ENCODE data around the gene TRAPPC2L.
A peak's percentile ranks its signal among the peaks of the same experiment; 100 is the strongest.
"Not testable (repeated sequence)": the region's sequence is repeated elsewhere in the genome, so short reads cannot be mapped to it uniquely, and the experiment has no call there.

The TRAPPC2L gene

DNA sequence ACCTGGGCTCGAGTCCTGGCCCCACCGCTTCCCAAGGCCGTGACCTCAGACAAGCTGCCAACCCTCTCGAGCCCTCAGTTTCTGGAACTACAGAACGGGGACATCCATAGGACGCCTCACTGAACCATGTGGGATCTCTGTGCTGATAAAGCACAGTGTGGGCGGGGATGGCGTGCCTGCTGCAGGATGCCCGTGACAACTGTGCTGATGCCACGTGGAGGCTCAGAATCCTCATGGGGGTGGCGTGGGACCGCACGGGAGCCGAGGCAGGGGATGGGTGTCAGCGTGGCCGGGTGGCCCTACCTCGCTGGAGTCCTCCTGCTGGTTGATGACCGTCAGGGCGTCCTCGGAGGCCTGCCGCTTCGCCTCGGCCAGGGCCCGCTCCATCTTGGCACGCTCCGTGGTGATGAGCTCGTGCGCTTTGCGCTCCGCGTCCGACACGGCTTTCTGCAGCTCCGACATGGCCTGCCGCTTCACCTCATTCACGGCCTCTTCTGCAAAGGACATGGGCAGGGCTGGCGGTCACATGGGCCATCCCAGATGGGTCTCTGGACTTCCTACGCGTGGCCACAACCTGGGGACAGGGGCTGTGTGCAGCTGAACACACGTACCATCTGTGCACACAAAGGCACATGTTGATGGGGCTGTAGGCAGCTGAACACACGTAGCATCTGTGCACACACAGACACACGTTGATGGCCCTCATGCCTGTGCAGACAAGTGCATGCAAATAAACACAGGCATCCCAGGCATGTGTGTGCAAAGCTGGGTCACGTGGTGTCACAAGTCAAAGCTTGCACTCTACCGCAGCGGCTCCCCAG is 22.2 kb downstream of the TRAPPC2L start:
- no peak for DNase-seq

- DNase-seq: no peak
These were observed 22.8 kb downstream of the TRAPPC2L start for GRCh38 chr16:88879788-88880055.

GRCh38 chr16:88880226-88881006 is 23.5 kb downstream of the TRAPPC2L start:
- no peak for DNase-seq

- no peak for DNase-seq
These were observed 24.2 kb downstream of the TRAPPC2L start for GRCh38 chr16:88881007-88881615.

GRCh38 chr16:88881675-88882357 is 24.9 kb downstream of the TRAPPC2L start:
- no peak for DNase-seq

- peak; percentile 6 for DNase-seq
These were observed 25.6 kb downstream of the TRAPPC2L start for GRCh38 chr16:88882358-88883030.

DNA sequence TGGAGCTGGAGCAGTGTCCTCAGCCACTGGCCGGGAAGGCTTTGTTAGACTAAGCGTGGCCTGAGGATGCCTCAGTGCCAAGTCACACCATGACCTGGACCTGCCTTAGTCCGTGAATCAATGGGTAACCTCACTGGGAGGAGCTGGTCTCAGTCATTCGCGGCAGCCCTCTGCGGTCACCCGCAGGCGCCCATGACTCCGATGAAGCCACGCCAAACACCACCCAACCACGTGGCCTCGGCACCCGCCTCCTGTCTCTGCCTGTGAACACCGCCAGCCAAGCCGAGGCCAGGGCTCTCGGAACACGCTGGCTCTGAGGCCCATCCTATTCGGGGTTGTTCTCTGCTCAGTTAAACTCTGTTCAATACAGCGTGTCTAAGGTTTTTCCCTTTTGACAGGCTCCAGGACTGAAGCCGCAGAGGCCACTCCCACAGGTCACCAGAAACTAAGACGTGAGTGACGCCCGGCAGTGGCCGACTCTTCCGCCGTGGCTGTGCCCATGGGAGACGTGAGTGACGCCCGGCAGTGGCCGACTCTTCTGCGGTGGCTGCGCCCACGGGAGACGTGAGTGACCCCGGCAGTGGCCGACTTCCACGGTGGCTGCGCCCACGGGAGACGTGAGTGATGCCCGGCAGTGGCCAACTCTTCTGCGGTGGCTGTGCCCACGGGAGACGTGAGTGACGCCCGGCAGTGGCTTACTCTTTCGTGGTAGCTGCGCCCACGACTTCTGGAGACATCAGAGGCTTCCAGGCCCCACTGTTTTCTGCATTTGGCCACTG is 26.4 kb downstream of the TRAPPC2L start:
- no peak for DNase-seq

DNA sequence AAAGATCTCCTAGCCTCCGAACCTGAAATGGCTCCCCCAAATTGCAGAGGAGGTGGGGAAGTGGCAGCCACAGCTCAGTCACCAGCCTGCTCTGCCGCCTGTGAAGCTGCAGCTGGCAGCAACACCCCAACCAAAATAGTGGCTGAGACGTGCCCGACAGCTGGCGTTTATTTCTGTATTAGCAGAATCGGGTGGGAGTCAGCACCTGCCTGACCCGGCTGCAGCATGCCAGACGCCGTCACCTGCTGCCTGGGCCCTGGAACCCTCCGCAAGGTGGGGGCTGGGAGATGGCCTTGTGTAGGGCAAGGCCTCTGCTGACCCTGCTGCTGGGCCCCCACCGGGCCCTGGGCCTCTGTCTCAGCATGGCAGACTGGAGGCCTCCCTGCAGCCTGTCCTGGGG is 27.0 kb downstream of the TRAPPC2L start:
- no peak for DNase-seq

GRCh38 chr16:88884569-88885271 is 27.8 kb downstream of the TRAPPC2L start:
- DNase-seq: no peak

- DNase-seq: no peak
These were observed 28.9 kb downstream of the TRAPPC2L start for GRCh38 chr16:88885693-88886280.

- DNase-seq: no peak
These were observed 29.5 kb downstream of the TRAPPC2L start for GRCh38 chr16:88886420-88886844.

GRCh38 chr16:88886845-88887521 is 30.1 kb downstream of the TRAPPC2L start:
- DNase-seq: no peak

DNA sequence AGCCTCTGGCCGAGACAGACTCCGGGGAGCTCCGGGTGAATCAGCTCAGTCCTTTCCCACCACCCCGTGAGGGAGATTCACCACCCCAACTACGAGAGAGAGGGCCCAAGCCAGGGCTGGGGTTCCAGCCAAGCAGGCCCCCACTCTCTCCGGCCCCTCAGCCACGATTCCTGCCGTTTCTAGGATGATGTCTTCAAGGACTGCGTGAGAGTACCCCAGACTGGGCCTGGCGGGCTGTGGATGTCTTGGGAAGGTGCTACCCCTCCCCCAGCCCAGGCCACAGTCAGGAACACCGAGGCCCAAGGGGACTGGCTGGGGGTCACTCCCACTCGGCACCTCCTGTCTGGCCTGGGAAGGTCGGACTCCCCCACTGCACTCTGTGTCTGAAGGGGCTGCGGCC is 31.1 kb downstream of the TRAPPC2L start:
- no peak for DNase-seq

DNA sequence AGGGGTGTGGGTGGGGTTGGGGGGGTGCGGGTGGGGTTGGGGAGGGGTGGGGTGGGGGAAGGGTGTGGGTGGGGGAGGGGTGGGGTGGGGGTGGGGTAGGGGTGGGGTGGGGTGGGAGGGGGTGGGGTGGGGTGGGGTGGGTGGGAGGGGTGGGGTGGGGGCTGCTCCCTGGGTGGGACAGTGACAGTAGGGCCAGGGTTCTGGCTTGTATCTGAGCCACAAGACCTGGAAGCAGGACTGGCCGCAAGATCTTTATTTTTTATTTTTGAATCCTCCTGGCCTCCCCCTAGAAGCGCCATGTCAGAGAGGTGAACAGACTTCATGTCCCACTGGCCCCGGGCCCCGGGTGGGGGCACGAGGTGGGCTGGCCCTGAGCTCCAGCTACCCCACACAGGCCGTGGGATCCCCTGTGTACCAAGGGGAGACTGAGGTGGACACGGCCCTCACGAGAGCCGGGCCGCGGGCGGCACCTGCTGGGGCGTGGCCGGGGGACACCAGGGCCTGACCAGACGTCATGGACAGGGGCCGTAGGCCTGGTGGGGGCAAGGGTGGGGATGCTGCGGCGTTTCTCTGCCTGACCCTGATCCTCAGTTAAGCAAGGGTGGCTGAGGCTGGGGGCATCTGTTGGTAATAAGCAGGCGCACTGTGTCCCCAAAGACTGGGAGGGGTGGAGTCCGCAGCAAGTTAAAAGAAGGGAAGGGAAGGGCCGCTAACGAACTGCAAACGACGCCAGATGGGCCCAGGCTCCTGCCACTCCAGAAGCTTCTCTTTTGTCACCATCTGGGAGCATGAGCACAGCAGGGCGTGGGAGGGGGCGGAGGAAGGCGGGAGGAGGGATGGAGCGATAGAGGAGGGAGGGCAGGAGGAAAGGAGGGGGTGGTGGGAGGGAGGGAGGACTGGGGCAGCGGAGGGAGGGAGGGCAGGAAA is 31.8 kb downstream of the TRAPPC2L start:
- no peak for DNase-seq

GRCh38 chr16:88889702-88890352 is 32.9 kb downstream of the TRAPPC2L start:
- DNase-seq: not testable (repeated sequence)

DNA sequence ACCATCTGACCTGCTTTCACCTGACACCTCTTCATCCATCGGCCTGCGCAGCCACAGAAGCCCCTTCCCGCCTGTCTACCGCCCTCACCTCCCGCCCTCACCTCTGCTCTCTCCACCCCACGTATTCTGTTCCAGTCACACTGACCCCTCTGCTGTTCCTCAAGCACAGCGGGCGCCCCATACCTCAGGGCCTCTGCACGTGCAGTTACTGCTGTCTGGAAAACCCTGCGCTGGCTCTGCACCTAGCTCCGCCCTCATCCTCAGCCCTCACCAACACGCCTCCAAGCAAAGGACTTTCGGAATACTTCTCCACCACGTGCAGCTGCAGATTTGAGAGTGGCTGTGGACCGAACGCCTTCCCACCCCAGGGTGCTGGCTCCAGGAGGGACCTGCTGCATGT is 34.2 kb downstream of the TRAPPC2L start:
- DNase-seq: no peak

- DNase-seq: no peak
These were observed 35.1 kb downstream of the TRAPPC2L start for GRCh38 chr16:88892065-88892464.

- DNase-seq: no peak
These were observed 36.4 kb downstream of the TRAPPC2L start for GRCh38 chr16:88893127-88893968.
